Fibroblast of lung (primary cell): ENCODE results near the gene THOC5. TPM values are rescaled to one million over a fixed set of nuclear protein-coding genes. Genes with fewer than 3 reads are reported as not detected.

Experiments
- DNase-seq, 2 donors: peaks; one replicate each; pipeline versions ENCODE4 v3.0.0 to v3.0.0-alpha.2; 2010; ENCODE audit warnings: low read depth in 2 of 2
- H2AFZ ChIP-seq: 2 replicates; pipeline ENCODE4 v1.5.1; 2012; ENCODE audit warnings: low read length, control low read depth, inconsistent platforms
- H3K27ac ChIP-seq: 2 replicates; pipeline ENCODE4 v1.5.1; 2011; ENCODE audit warnings: low read length, control low read depth; ENCODE audit not compliant: insufficient read depth
- H3K27me3 ChIP-seq: 2 replicates; pipeline ENCODE4 v1.5.1; 2011; ENCODE audit warnings: mild to moderate bottlenecking, low read length; ENCODE audit not compliant: control insufficient read depth, insufficient read depth
- H3K36me3 ChIP-seq: 2 replicates; pipeline ENCODE4 v1.5.1; 2011; ENCODE audit warnings: low read length; ENCODE audit not compliant: control insufficient read depth, insufficient read depth
- H3K4me1 ChIP-seq: 2 replicates; pipeline ENCODE4 v1.5.1; 2011; ENCODE audit warnings: low read length; ENCODE audit not compliant: control insufficient read depth, insufficient read depth; ENCODE audit errors: extremely low read depth
- H3K4me2 ChIP-seq: 2 replicates; pipeline ENCODE4 v1.5.1; 2011; ENCODE audit warnings: low read length, control low read depth; ENCODE audit not compliant: insufficient read depth; ENCODE audit errors: extremely low read depth
- H3K4me3 ChIP-seq, 4 experiments: fragments of 200-600 bp in 1 of 4; sonication (generic) in 1 of 4; replicated peaks in 1 of 4; 2 replicates each; pipeline ENCODE4 v1.5.1; 2011 to 2016; ENCODE audit warnings: low read length in 4 of 4, low read depth in 3 of 4, mild to moderate bottlenecking in 3 of 4, control low read depth in 2 of 4, inconsistent platforms in 1 of 4, mixed read lengths in 1 of 4; ENCODE audit not compliant: insufficient read depth in 1 of 4; ENCODE audit errors: control extremely low read depth in 1 of 4
- H3K79me2 ChIP-seq: 2 replicates; pipeline ENCODE4 v1.5.1; 2012; ENCODE audit warnings: mild to moderate bottlenecking, low read length, inconsistent platforms; ENCODE audit not compliant: control insufficient read depth, insufficient read depth
- H3K9ac ChIP-seq: 2 replicates; pipeline ENCODE4 v1.5.1; 2011; ENCODE audit warnings: mild to moderate bottlenecking, low read length, control low read depth; ENCODE audit not compliant: insufficient read depth
- H3K9me3 ChIP-seq: 2 replicates; pipeline ENCODE4 v1.5.1; 2012; ENCODE audit warnings: low read depth, low read length; ENCODE audit not compliant: control insufficient read depth, insufficient read depth
- H4K20me1 ChIP-seq: 2 replicates; pipeline ENCODE4 v1.5.1; 2011; ENCODE audit warnings: low read length; ENCODE audit not compliant: control insufficient read depth, insufficient read depth; ENCODE audit errors: extremely low read depth
- CTCF ChIP-seq, 2 donors: IDR thresholded peaks in 1 of 2; conservative IDR thresholded peaks in 1 of 2; 1 replicate in 1 of 2; 2 replicates in 1 of 2; pipeline ENCODE4 v1.5.1; 2011 to 2012; ENCODE audit warnings: low read length in 2 of 2, control low read depth in 1 of 2, inconsistent platforms in 1 of 2, low read depth in 1 of 2, mild to moderate bottlenecking in 1 of 2
- EZH2 ChIP-seq: IDR thresholded peaks from 2 replicates; pipeline ENCODE4 v1.5.1; 2012; ENCODE audit warnings: low read length, control low read depth, mild to moderate bottlenecking; ENCODE audit errors: missing control alignments
- polyA plus RNA-seq, 2 donors: library from polyadenylated mRNA; depleted of rRNA in 1 of 2; stranded (reverse) in 1 of 2; unstranded in 1 of 2; fragments of >200 nt; gene quantifications; 2 replicates each; pipeline ENCODE4 v1.2.1, GENCODE V29; 2011 to 2012; ENCODE audit warnings: missing spikeins in 1 of 2
- total RNA-seq: library from RNA; depleted of rRNA; stranded (reverse); fragments of >200 nt; gene quantifications from 2 replicates; pipeline ENCODE4 v1.2.1, GENCODE V29; 2014

Gene THOC5
- total and polyA plus RNA-seq, 2 donors (not counting 1 experiment from before 2014, with no cell fraction given): 52.8 to 60.7 TPM

GRCh38 chr22:29574762-29575450, 21.3 kb upstream of the THOC5 start:
- H3K4me1 ChIP-seq: no peaks in the 10 kb centered on the region
- H3K9ac ChIP-seq: no peak overlapping the region
- H3K4me3 ChIP-seq: no peak overlapping the region
- no peaks in the 10 kb centered on the region for H4K20me1 ChIP-seq
- TF ChIP-seq EZH2: no peak
- no peak overlapping the region for H3K4me2 ChIP-seq
- no peak overlapping the region for H3K27ac ChIP-seq
- DNase-seq: no peak
- no peaks in the 10 kb centered on the region for H3K36me3 ChIP-seq
- H3K27me3 ChIP-seq: no peaks in the 10 kb centered on the region
- H3K9me3 ChIP-seq: no peaks in the 10 kb centered on the region
- H3K79me2 ChIP-seq: no peaks in the 10 kb centered on the region
- no peak overlapping the region for H2AFZ ChIP-seq

GRCh38 chr22:29570912-29571549, 17.5 kb upstream of the THOC5 start:
- DNase-seq: no peak
- Histone ChIP-seq H3K27me3 (no peaks in the 10 kb centered on the region), H3K9me3 (no peaks in the 10 kb centered on the region), H3K4me1 (no peaks in the 10 kb centered on the region), H3K27ac (no peak overlapping the region), H2AFZ (no peak overlapping the region), H3K79me2 (no peaks in the 10 kb centered on the region), H4K20me1 (no peaks in the 10 kb centered on the region), H3K4me3 (no peak overlapping the region), H3K9ac (no peak overlapping the region), H3K36me3 (peaks cover 2% of the 10 kb centered on the region), H3K4me2 (no peak overlapping the region)
- no peak for TF ChIP-seq EZH2
- TF ChIP-seq CTCF (conservative IDR thresholded peaks at IDR 0.05 in 1 of 2, IDR thresholded peaks at IDR 0.05 in 1 of 2; ENCODE audit: low read depth in 1 of 2, low read length in 2 of 2): no peak

- Histone ChIP-seq H3K9ac (no peak overlapping the region), H3K4me2 (no peak overlapping the region), H3K36me3 (peaks cover 2% of the 10 kb centered on the region), H3K9me3 (no peaks in the 10 kb centered on the region), H3K4me1 (no peaks in the 10 kb centered on the region), H3K27ac (no peak overlapping the region), H3K27me3 (no peaks in the 10 kb centered on the region), H4K20me1 (no peaks in the 10 kb centered on the region), H3K79me2 (no peaks in the 10 kb centered on the region), H2AFZ (no peak overlapping the region), H3K4me3 (no peak overlapping the region)
- DNase-seq: no peak
- TF ChIP-seq CTCF (conservative IDR thresholded peaks at IDR 0.05 in 1 of 2, IDR thresholded peaks at IDR 0.05 in 1 of 2; ENCODE audit: low read depth in 1 of 2, low read length in 2 of 2) (no peak), EZH2 (no peak)
Measured at GRCh38 chr22:29570456-29570855, 16.9 kb upstream of the THOC5 start.
